HepG2 (cell line): Measurements from ENCODE around the gene C1orf87.

ENCODE experiments used
- ATF2 ChIP-seq: sonication (generic); formaldehyde crosslinking; IDR thresholded peaks from 2 replicates; pipeline ENCODE4 v1.4.0; 2020; ENCODE audit warnings: missing genetic modification reagents
- JUND ChIP-seq: sonication (generic); formaldehyde crosslinking; IDR thresholded peaks from 2 replicates; pipeline ENCODE4 v1.8.0; 2022; ENCODE audit warnings: mild to moderate bottlenecking, missing genetic modification reagents
- MAZ ChIP-seq, 2 experiments: sonication (generic) in 1 of 2; formaldehyde crosslinking in 1 of 2; IDR thresholded peaks; 2 replicates each; pipeline versions ENCODE4 v1.5.0 to v1.6.1; 2012 to 2020; ENCODE audit warnings: low read depth in 2 of 2, mild to moderate bottlenecking in 2 of 2, borderline replicate concordance in 1 of 2, improper control_type of control experiment in 1 of 2, low read length in 1 of 2, missing genetic modification reagents in 1 of 2, moderate library complexity in 1 of 2
- ONECUT2 ChIP-seq: sonication (generic); formaldehyde crosslinking; IDR thresholded peaks from 2 replicates; pipeline ENCODE4 v1.4.0; 2020; ENCODE audit warnings: missing genetic modification reagents
- RNF219 ChIP-seq: sonication (generic); formaldehyde crosslinking; IDR thresholded peaks from 2 replicates; pipeline ENCODE4 v1.5.0; 2020; ENCODE audit warnings: mild to moderate bottlenecking, missing genetic modification reagents
- SP4 ChIP-seq: sonication (generic); formaldehyde crosslinking; IDR thresholded peaks from 2 replicates; pipeline ENCODE4 v1.8.1; 2023; ENCODE audit warnings: mild to moderate bottlenecking, missing genetic modification reagents
- TAF1 ChIP-seq: sonication (generic); formaldehyde crosslinking; IDR thresholded peaks from 2 replicates; pipeline ENCODE4 v1.4.0; 2020; ENCODE audit warnings: missing genetic modification reagents
- TEAD2 ChIP-seq: sonication (generic); formaldehyde crosslinking; IDR thresholded peaks from 2 replicates; pipeline ENCODE4 v1.9.0; 2021; ENCODE audit warnings: missing genetic modification reagents
- ZNF253 ChIP-seq: sonication (generic); formaldehyde crosslinking; IDR thresholded peaks from 2 replicates; pipeline ENCODE4 v1.8.0; 2022; ENCODE audit warnings: mild to moderate bottlenecking, missing genetic modification reagents, borderline replicate concordance
- ZNF274 ChIP-seq: sonication (generic); formaldehyde crosslinking; IDR thresholded peaks from 2 replicates; pipeline ENCODE4 v1.5.1; 2020; ENCODE audit warnings: mild to moderate bottlenecking, missing genetic modification reagents
- ZNF850 ChIP-seq: sonication (generic); formaldehyde crosslinking; conservative IDR thresholded peaks from 2 replicates; pipeline ENCODE4 v1.9.0; 2021; ENCODE audit warnings: mild to moderate bottlenecking, missing genetic modification reagents

- TF ChIP-seq RNF219 (no peak), TEAD2 (CRISPR knock-in tag) (no peak), SP4 (CRISPR knock-in tag) (no peak), ZNF274 (CRISPR knock-in tag) (no peak), ATF2 (no peak), ONECUT2 (CRISPR knock-in tag) (no peak), MAZ (IDR thresholded peaks at IDR 0.05; ENCODE audit: borderline replicate concordance, low read depth, low read length) (no peak), MAZ (CRISPR knock-in tag; IDR thresholded peaks at IDR 0.05; ENCODE audit: low read depth) (no peak), ZNF253 (CRISPR knock-in tag) (no peak), JUND (CRISPR knock-in tag) (no peak), TAF1 (CRISPR knock-in tag) (no peak), ZNF850 (CRISPR knock-in tag) (no peak)
Measured at GRCh38 chr1:59948990-59949389, 124.6 kb downstream of the C1orf87 start.
